IPS-NIHi7 (cell line): ENCODE data around the gene KCNQ1OT1.

Experiments used
- DNase-seq: peaks from one replicate; pipeline ENCODE4 v3.0.0; 2012; ENCODE audit warnings: mixed read lengths; ENCODE audit errors: extremely low spot score

The KCNQ1OT1 gene

GRCh38 chr11:2594267-2594666, 105.5 kb downstream of the KCNQ1OT1 start:
- no peak for DNase-seq

GRCh38 chr11:2593393-2593950, 106.3 kb downstream of the KCNQ1OT1 start:
- no peak for DNase-seq

- peak; percentile 9 for DNase-seq
These were observed 107.0 kb downstream of the KCNQ1OT1 start for GRCh38 chr11:2592559-2593392.

- DNase-seq, result no peak
These were observed 108.0 kb downstream of the KCNQ1OT1 start for GRCh38 chr11:2591805-2592204.

- peak; percentile 21 for DNase-seq
These were observed 108.6 kb downstream of the KCNQ1OT1 start for GRCh38 chr11:2590965-2591754.

- DNase-seq, result no peak
These were observed 109.4 kb downstream of the KCNQ1OT1 start for GRCh38 chr11:2590131-2590964.

- DNase-seq, result no peak
These were observed 110.3 kb downstream of the KCNQ1OT1 start for GRCh38 chr11:2589538-2589934.

GRCh38 chr11:2588809-2589537, 110.8 kb downstream of the KCNQ1OT1 start:
- DNase-seq, result peak; percentile 12

GRCh38 chr11:2587976-2588748, 111.6 kb downstream of the KCNQ1OT1 start:
- DNase-seq, result no peak

- no peak for DNase-seq
These were observed 112.5 kb downstream of the KCNQ1OT1 start for GRCh38 chr11:2587132-2587930.

GRCh38 chr11:2586793-2587131, 113.0 kb downstream of the KCNQ1OT1 start:
- no peak for DNase-seq

- no peak for DNase-seq
These were observed 113.6 kb downstream of the KCNQ1OT1 start for GRCh38 chr11:2586087-2586792.

GRCh38 chr11:2585566-2586086, 114.2 kb downstream of the KCNQ1OT1 start:
- DNase-seq, result no peak

- no peak for DNase-seq
These were observed 114.8 kb downstream of the KCNQ1OT1 start for GRCh38 chr11:2584812-2585565.

GRCh38 chr11:2584434-2584811, 115.4 kb downstream of the KCNQ1OT1 start:
- no peak for DNase-seq

- DNase-seq, result no peak
These were observed 116.2 kb downstream of the KCNQ1OT1 start for GRCh38 chr11:2583605-2583958.

- no peak for DNase-seq
These were observed 116.7 kb downstream of the KCNQ1OT1 start for GRCh38 chr11:2582946-2583604.
